Right atrium auricular region (tissue), 2 donors: ENCODE measurements around the gene HBS1L. TPM values are rescaled to one million over a fixed set of nuclear protein-coding genes. Genes with fewer than 3 reads are reported as not detected.

Experiments used
- DNase-seq: peaks from one replicate; pipeline ENCODE4 v3.0.0-alpha.2; 2019; ENCODE audit warnings: low spot score
- H3K27ac ChIP-seq, 2 donors: fragments of 200-600 bp; sonication (generic); 1 replicate in 1 of 2; 2 replicates in 1 of 2; pipeline ENCODE4 v1.5.1; 2016 to 2019
- H3K27me3 ChIP-seq, 2 donors: fragments of 200-600 bp; sonication (generic); one replicate each; pipeline versions ENCODE4 v1.5.1 to v1.6.0; 2017 to 2019
- H3K36me3 ChIP-seq: fragments of 200-600 bp; sonication (generic); one replicate; pipeline ENCODE4 v1.5.1; 2016
- H3K4me1 ChIP-seq, 2 donors: fragments of 200-600 bp; sonication (generic); one replicate each; pipeline versions ENCODE4 v1.5.1 to v1.6.0; 2017 to 2019
- H3K4me3 ChIP-seq, 2 donors: fragments of 200-600 bp; sonication (generic); 1 replicate in 1 of 2; 2 replicates in 1 of 2; pipeline ENCODE4 v1.5.1; 2017 to 2019; ENCODE audit warnings: mild to moderate bottlenecking in 1 of 2, moderate library complexity in 1 of 2
- H3K9me3 ChIP-seq, 2 donors: fragments of 200-600 bp; sonication (generic); one replicate each; pipeline ENCODE4 v1.5.1; 2019
- total RNA-seq, 2 donors: library from RNA; depleted of rRNA; stranded (reverse); fragments of >200 nt; gene quantifications; one replicate each; pipeline ENCODE4 v1.1.0, GENCODE V29; 2016
- TF ChIP-seq, protein P1 (sequence below), 2 donors: fragments of 200-600 bp; sonication (generic); IDR thresholded peaks; one replicate each; pipeline ENCODE4 v1.5.1; 2019; ENCODE audit warnings: antibody characterized with exemption in 2 of 2

Gene HBS1L
- total RNA-seq, 2 donors from 2014 or later, result 42.9 to 60.4 TPM

GRCh38 chr6:135014353-135014832 is 40.2 kb downstream of the HBS1L start:
- TF ChIP-seq, protein P1, sequence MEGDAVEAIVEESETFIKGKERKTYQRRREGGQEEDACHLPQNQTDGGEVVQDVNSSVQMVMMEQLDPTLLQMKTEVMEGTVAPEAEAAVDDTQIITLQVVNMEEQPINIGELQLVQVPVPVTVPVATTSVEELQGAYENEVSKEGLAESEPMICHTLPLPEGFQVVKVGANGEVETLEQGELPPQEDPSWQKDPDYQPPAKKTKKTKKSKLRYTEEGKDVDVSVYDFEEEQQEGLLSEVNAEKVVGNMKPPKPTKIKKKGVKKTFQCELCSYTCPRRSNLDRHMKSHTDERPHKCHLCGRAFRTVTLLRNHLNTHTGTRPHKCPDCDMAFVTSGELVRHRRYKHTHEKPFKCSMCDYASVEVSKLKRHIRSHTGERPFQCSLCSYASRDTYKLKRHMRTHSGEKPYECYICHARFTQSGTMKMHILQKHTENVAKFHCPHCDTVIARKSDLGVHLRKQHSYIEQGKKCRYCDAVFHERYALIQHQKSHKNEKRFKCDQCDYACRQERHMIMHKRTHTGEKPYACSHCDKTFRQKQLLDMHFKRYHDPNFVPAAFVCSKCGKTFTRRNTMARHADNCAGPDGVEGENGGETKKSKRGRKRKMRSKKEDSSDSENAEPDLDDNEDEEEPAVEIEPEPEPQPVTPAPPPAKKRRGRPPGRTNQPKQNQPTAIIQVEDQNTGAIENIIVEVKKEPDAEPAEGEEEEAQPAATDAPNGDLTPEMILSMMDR (IDR thresholded peaks at IDR 0.05), result no peak
- H3K27ac ChIP-seq, result no peak overlapping the region

DNA sequence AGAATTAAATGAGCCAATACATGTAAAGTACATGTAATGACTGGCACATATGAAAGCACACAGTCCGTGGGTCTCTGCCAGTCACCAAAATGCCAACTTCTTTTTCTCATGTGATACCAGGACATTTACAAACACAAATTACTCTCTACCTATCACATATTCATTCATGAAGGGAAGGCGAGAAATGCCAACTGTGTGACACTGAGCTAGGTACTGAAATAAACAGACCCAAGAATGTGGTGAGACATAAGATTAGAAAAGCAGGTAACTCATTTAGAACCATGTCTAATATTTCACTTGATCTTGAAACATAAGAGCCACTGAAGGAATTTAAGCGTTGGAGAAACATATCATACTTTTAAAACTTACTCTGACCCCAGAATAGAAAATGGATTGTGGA is 41.4 kb downstream of the HBS1L start:
- Histone ChIP-seq H3K36me3 (no peaks in the 10 kb centered on the region), H3K4me1 (peaks cover 0 to 2% of the 10 kb centered on the region in 2 donors), H3K4me3 (no peak overlapping the region), H3K27ac (no peak overlapping the region), H3K27me3 (no peaks in the 10 kb centered on the region), H3K9me3 (no peaks in the 10 kb centered on the region)
- no peak for DNase-seq
- TF ChIP-seq, protein P1 (IDR thresholded peaks at IDR 0.05), result no peak

More at GRCh38 chr6:135014353-135014832, 40.2 kb downstream of the HBS1L start:
- Histone ChIP-seq H3K4me3 (no peak overlapping the region), H3K36me3 (no peaks in the 10 kb centered on the region), H3K27me3 (no peaks in the 10 kb centered on the region), H3K9me3 (no peaks in the 10 kb centered on the region), H3K4me1 (no peaks in the 10 kb centered on the region)
- DNase-seq, result no peak

DNA sequence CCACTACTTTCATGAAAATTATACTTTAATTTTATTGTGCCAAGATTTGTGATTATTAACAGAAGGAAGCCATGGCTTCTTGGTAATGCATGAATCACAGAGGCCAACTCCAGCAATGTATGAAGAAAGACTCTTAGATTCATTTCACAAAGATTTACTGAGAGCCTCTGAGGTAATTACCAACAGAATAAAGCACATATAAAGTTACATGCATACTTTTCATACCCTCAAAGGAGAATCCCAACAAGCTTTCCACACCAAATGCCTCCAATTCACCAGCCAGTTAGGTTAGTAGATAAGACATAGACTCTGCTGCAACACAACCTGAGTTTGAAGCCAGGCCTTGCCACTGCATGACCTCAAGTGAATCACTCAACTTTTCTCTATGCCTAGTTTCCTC is 41.9 kb downstream of the HBS1L start:
- TF ChIP-seq, protein P1 (IDR thresholded peaks at IDR 0.05), result no peak
- H3K27me3 ChIP-seq, result no peaks in the 10 kb centered on the region
- H3K9me3 ChIP-seq, result no peaks in the 10 kb centered on the region
- H3K27ac ChIP-seq, result no peak overlapping the region
- H3K4me1 ChIP-seq, result peaks cover 0 to 3% of the 10 kb centered on the region in 2 donors
- H3K36me3 ChIP-seq, result no peaks in the 10 kb centered on the region
- no peak for DNase-seq
- H3K4me3 ChIP-seq, result no peak overlapping the region

GRCh38 chr6:135012349-135012748 is 42.3 kb downstream of the HBS1L start:
- TF ChIP-seq, protein P1 (IDR thresholded peaks at IDR 0.05), result no peak
- DNase-seq, result no peak
- no peaks in the 10 kb centered on the region for H3K9me3 ChIP-seq
- no peak overlapping the region for H3K4me3 ChIP-seq
- no peaks in the 10 kb centered on the region for H3K36me3 ChIP-seq
- peaks cover 0 to 3% of the 10 kb centered on the region in 2 donors for H3K4me1 ChIP-seq
- no peaks in the 10 kb centered on the region for H3K27me3 ChIP-seq
- H3K27ac ChIP-seq, result no peak overlapping the region

DNA sequence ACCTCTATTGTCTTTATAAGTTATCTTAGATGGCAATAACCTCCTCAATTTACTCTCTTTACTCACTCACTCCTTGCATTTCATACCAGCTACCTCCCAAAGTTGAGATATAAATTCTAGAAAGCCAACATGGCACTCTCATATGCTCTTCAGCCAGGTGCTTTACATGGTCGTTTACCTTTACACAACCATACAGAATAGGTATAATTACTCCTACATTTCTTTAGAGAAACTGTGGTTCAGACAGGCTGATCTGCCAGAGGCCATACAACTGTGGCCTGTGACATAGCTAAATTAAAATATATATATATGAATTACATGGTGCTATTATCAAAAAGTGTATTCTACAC is 45.7 kb downstream of the HBS1L start:
- TF ChIP-seq, protein P1 (IDR thresholded peaks at IDR 0.05), result no peak
- H3K4me3 ChIP-seq, result no peak overlapping the region
- DNase-seq, result no peak
- H3K9me3 ChIP-seq, result no peaks in the 10 kb centered on the region
- H3K36me3 ChIP-seq, result no peaks in the 10 kb centered on the region
- H3K27ac ChIP-seq, result no peak overlapping the region
- H3K27me3 ChIP-seq, result no peaks in the 10 kb centered on the region
- peaks cover 0 to 3% of the 10 kb centered on the region in 2 donors for H3K4me1 ChIP-seq
